ENCODE data around the gene DYSF.

DNA sequence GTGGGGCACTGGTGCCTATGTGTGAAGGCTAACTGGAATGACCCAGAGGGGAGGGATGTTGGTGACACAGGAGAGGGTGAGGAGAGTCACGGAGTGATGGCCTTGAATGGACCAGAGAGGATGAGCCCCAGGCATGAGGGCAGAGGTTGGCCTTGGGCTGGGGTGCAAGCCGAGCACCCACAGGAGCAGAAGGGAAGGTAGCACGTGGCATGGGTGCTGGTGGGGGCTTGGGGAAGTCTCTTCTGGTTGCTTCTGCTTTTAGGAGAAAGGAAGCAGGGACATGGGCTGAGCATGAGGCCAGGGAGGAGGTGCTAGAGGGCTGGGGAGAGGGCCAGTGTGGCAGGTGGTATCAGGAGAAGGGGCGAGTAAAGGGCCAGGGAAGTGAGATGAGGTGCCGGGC lies 183.8 kb downstream of the DYSF start:
- TF ChIP-seq CTCF (IDR thresholded peaks at IDR 0.05; ENCODE audit: low read depth, low read length, poor library complexity, severe bottlenecking) (no peak), EZH2phosphoT487 (IDR thresholded peaks at IDR 0.05; ENCODE audit: borderline replicate concordance, low read length) (no peak)
